ENCODE measurements around the gene TMC7.
"Not testable (repeated sequence)": the region's sequence is repeated elsewhere in the genome, so short reads cannot be mapped to it uniquely, and the experiment has no call there.

- TF ChIP-seq CTCF, POLR2A (IDR thresholded peaks at IDR 0.05): not testable (repeated sequence)
These were observed 13.3 kb downstream of the TMC7 start for GRCh38 chr16:18997001-18997400.
